ENCODE measurements around the gene FGF4. TPM values are rescaled to one million over a fixed set of nuclear protein-coding genes. Genes with fewer than 3 reads are reported as not detected.
"Not testable (repeated sequence)": the region's sequence is repeated elsewhere in the genome, so short reads cannot be mapped to it uniquely, and the experiment has no call there.

The FGF4 gene
- polyA plus RNA-seq, 1 experiment: not detected

DNA sequence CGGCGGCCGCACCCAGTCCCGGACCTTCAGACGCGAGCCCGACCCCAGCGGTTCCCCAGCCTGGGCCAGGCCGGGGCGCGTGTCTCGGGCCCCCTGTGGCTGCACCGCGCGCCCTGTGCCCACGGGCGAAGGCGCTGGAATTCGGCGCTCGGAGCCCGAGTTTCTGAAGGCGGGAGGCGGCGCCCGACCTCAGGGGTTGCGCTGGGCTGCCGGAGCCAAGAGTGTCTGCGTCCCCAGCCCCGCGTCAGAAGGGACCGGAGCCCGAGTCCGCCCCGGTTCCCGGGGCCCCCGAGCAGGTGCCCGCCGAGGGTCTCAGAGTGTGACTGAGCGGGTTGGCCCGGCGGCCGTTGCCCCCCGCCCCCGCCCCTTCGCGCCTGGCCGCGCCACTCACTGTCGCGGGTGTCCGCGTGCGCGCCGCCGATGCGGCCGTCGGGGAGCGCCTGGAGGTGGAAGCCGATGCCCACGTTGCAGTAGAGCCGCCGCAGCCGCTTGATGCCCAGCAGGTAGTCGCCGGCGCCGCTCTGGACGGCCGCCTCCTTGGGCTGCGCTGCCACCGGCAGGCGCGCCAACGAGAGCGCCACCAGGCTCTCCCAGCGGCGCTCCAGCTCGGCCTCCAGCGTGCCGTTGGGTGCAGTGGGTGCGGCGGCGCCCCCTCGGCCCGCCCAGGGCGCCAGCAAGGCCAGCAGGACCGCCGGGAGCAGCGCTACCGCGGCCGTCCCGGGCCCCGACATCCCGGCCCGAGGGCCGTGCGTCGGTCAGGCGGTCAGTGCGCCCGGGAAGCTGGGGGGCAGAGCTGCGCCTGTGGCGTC lies 583 bp downstream of the FGF4 start:
- Histone ChIP-seq H3K27me3 (ENCODE audit: control insufficient read depth, insufficient read depth, low read length) (peaks cover 69% of the 10 kb centered on the region), H3K9me3 (ENCODE audit: control insufficient read depth, insufficient read depth, low read length) (no peaks in the 10 kb centered on the region; the same call in 1 of the 2 replicates), H3K4me3 (ENCODE audit: low read depth, low read length) (no peak overlapping the region), H3K27ac (ENCODE audit: low read depth, low read length) (no peak overlapping the region)
- TF ChIP-seq, protein P1, sequence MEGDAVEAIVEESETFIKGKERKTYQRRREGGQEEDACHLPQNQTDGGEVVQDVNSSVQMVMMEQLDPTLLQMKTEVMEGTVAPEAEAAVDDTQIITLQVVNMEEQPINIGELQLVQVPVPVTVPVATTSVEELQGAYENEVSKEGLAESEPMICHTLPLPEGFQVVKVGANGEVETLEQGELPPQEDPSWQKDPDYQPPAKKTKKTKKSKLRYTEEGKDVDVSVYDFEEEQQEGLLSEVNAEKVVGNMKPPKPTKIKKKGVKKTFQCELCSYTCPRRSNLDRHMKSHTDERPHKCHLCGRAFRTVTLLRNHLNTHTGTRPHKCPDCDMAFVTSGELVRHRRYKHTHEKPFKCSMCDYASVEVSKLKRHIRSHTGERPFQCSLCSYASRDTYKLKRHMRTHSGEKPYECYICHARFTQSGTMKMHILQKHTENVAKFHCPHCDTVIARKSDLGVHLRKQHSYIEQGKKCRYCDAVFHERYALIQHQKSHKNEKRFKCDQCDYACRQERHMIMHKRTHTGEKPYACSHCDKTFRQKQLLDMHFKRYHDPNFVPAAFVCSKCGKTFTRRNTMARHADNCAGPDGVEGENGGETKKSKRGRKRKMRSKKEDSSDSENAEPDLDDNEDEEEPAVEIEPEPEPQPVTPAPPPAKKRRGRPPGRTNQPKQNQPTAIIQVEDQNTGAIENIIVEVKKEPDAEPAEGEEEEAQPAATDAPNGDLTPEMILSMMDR (IDR thresholded peaks at IDR 0.05; ENCODE audit: low read depth, low read length): no peak
- CTCF ChIA-PET: no interaction called here
- no peak for DNase-seq (ENCODE audit: low read depth, low spot score)
- POLR2A ChIA-PET: no interaction called here

DNA sequence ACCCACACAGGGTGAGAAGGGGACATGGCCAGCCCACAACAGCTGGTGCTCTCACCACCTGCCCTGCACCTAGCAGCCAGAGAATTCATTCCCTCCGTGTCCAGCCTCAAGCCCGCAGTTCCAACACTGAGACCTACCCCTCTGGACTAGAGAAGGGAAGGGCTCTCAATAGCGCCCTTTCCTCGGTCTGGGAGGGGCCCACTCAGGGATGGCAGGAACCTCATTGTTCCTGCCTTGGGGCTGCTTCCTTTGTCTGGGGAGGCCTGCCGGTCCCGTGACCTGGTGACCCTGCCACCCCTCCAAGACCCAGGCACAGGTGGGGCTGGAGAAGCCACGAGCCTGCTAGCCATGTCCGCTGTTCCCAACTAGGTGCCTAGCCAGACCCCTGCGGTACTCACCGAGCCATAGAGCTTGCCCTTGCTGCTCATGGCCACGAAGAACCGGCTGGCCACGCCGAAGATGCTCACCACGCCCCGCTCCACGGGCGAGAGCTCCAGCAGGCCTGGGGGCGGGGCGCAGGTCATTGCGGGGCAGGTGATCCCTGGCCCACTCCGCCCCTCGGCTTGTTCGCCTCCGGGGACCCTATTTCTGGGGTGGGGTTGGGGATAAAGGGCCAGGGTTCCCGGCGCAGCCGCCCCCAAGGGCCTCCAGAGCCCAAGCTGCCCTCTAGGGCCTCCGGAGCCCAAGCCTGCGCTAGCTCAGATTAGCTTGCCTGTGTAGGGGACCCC lies 1.4 kb downstream of the FGF4 start:
- H3K9me3 ChIP-seq (ENCODE audit: control insufficient read depth, insufficient read depth, low read length): no peaks in the 10 kb centered on the region; the same call in 1 of the 2 replicates
- POLR2A ChIA-PET: no interaction called here
- TF ChIP-seq, protein P1 (IDR thresholded peaks at IDR 0.05; ENCODE audit: low read depth, low read length): no peak
- DNase-seq (ENCODE audit: low read depth, low spot score): no peak
- H3K27ac ChIP-seq (ENCODE audit: low read depth, low read length): no peak overlapping the region
- H3K27me3 ChIP-seq (ENCODE audit: control insufficient read depth, insufficient read depth, low read length): peaks cover 75% of the 10 kb centered on the region
- CTCF ChIA-PET: no interaction called here
- H3K4me3 ChIP-seq (ENCODE audit: low read depth, low read length): no peak overlapping the region

DNA sequence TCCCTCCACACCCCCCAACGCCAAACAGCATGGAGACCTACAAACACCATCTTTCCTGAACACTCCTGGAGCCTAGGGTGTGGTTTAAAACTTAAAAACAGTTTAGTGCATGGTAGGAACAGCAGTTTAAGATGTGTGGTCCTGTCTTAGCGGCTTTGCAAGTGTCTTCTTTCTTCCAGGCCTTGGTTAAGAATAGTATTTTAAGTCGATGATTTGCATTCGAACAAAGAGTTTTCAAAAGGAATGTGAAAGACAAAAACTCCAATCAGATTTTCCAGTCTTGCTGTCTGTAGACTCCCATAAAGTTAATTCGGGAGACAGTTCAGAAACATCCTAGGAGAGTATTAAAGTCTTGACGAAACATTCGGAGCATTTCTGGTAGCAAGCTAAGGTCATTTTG lies 3.7 kb downstream of the FGF4 start:
- DNase-seq (ENCODE audit: low read depth, low spot score): no peak
- no peak overlapping the region for H3K27ac ChIP-seq (ENCODE audit: low read depth, low read length)
- peaks cover 66% of the 10 kb centered on the region for H3K27me3 ChIP-seq (ENCODE audit: control insufficient read depth, insufficient read depth, low read length)
- ChIA-PET CTCF (no interaction called here), POLR2A (no interaction called here)
- no peak overlapping the region for H3K4me3 ChIP-seq (ENCODE audit: low read depth, low read length)
- TF ChIP-seq, protein P1 (IDR thresholded peaks at IDR 0.05; ENCODE audit: low read depth, low read length): no peak
- no peaks in the 10 kb centered on the region; the same call in 1 of the 2 replicates for H3K9me3 ChIP-seq (ENCODE audit: control insufficient read depth, insufficient read depth, low read length)

DNA sequence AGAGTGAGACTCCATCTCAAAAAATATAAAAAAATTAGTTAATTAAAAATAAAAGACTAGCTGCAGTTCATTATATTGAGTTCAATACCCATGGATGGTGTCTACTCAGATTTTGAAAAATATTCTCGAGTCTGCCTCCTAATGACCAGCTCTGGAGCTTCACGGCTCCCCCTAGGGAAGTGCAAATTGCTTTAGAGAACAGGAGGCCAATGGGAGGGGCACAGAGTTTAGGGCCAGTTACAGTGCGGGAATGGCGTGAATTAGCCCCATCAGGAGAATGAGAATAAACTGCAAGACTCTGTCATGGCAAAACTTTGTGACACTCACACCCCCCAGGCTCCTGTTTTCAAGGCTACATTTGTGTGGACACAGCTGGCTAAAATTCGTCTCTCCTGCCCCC lies 4.6 kb downstream of the FGF4 start:
- TF ChIP-seq, protein P1 (IDR thresholded peaks at IDR 0.05; ENCODE audit: low read depth, low read length): no peak
- CTCF ChIA-PET: no interaction called here
- POLR2A ChIA-PET: no interaction called here
- H3K4me3 ChIP-seq (ENCODE audit: low read depth, low read length): no peak overlapping the region
- no peak for DNase-seq (ENCODE audit: low read depth, low spot score)
- no peak overlapping the region for H3K27ac ChIP-seq (ENCODE audit: low read depth, low read length)
- no peaks in the 10 kb centered on the region; the same call in 1 of the 2 replicates for H3K9me3 ChIP-seq (ENCODE audit: control insufficient read depth, insufficient read depth, low read length)
- peaks cover 58% of the 10 kb centered on the region for H3K27me3 ChIP-seq (ENCODE audit: control insufficient read depth, insufficient read depth, low read length)

DNA sequence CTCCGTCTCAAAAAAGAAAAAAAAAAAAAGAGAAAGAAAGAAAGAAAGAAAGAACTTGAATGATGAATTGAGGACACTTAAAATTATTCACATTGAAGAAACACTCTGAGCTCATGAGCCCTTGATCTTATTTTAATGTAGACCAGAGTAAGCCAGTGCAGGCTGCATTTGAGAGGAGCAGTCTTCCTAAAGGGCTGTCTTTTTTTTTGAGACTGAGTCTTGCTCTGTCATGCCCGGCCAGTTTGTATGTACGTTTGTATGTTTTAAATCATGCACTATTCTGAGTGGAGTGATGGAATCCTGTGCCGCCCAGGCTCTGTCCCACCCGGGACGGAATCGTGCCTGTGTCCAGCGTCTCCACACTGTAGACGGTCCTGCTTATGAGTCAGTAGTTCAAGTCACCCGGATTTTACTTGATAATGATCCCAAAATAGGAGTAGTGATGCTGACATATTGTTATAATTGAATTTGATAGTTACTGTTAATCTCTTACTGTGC lies 9.6 kb downstream of the FGF4 start:
- no peak overlapping the region for H3K4me3 ChIP-seq (ENCODE audit: low read depth, low read length)
- peaks cover 5% of the 10 kb centered on the region for H3K9me3 ChIP-seq (ENCODE audit: control insufficient read depth, insufficient read depth, low read length)
- POLR2A ChIA-PET: no interaction called here
- no peak for DNase-seq (ENCODE audit: low read depth, low spot score)
- TF ChIP-seq, protein P1 (IDR thresholded peaks at IDR 0.05; ENCODE audit: low read depth, low read length): no peak
- CTCF ChIA-PET: interaction anchor here (0.7 kb wide), 1 partner anchor 16 kb away, joined by 3 read pairs; no protein-coding TSS in a partner anchor
- H3K27me3 ChIP-seq (ENCODE audit: control insufficient read depth, insufficient read depth, low read length): peaks cover 35% of the 10 kb centered on the region
- H3K27ac ChIP-seq (ENCODE audit: low read depth, low read length): no peak overlapping the region

DNA sequence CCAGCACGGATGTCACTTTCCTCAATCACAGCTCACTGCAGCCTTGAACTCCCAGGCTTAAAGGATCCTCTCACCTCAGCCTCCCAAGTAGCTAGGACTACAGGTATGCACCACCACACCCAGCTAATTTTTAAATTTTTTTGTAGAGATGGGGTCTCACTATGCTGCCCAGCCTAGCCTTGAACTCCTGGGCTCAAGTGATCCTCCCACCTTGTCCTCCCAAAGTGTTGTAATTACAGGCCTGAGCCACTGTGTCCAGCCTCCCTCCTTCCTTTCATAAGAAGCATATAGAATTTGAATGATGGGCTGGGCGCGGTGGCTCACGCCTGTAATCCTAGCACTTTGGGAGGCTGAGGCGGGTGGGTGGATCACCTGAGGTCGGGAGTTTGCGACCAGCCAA lies 10.2 kb downstream of the FGF4 start:
- DNase-seq (ENCODE audit: low read depth, low spot score); H3K27ac ChIP-seq (ENCODE audit: low read depth, low read length); H3K4me3 ChIP-seq (ENCODE audit: low read depth, low read length); POLR2A ChIA-PET; H3K9me3 ChIP-seq (ENCODE audit: control insufficient read depth, insufficient read depth, low read length): not testable (repeated sequence)
- H3K27me3 ChIP-seq (ENCODE audit: control insufficient read depth, insufficient read depth, low read length): peaks cover 35% of the 10 kb centered on the region
- CTCF ChIA-PET: interaction anchor here (0.7 kb wide), 1 partner anchor 16 kb away, joined by 3 read pairs; no protein-coding TSS in a partner anchor
